K562 (cell line): ENCODE data around the gene YPEL1. TPM values are rescaled to one million over a fixed set of nuclear protein-coding genes. Genes with fewer than 3 reads are reported as not detected.

Source experiments
- CBFA2T2 ChIP-seq: fragments of 450-650 bp; conservative IDR thresholded peaks from 2 replicates; pipeline ENCODE4 v1.6.1; 2017; ENCODE audit warnings: mild to moderate bottlenecking
- GTF2F1 ChIP-seq: IDR thresholded peaks from 2 replicates; pipeline ENCODE4 v1.6.1; 2011; ENCODE audit warnings: low read depth, low read length, improper control_type of control experiment
- IRF1 ChIP-seq: sonication (generic); formaldehyde crosslinking; IDR thresholded peaks from 2 replicates; pipeline ENCODE4 v1.8.0; 2022; ENCODE audit warnings: missing genetic modification reagents, mild to moderate bottlenecking, borderline replicate concordance
- JUN ChIP-seq, 2 experiments: sonication (generic) in 1 of 2; formaldehyde crosslinking in 1 of 2; IDR thresholded peaks; 2 replicates each; pipeline versions ENCODE4 v1.6.1 to v1.8.0; 2012 to 2022; ENCODE audit warnings: borderline replicate concordance in 2 of 2, mild to moderate bottlenecking in 2 of 2, improper control_type of control experiment in 1 of 2, low read depth in 1 of 2, low read length in 1 of 2, missing genetic modification reagents in 1 of 2
- NCOA1 ChIP-seq: fragments of 450-650 bp; IDR thresholded peaks from 2 replicates; pipeline ENCODE4 v1.6.1; 2016; ENCODE audit warnings: low read depth
- NFATC3 ChIP-seq: fragments of 450-650 bp; IDR thresholded peaks from 2 replicates; pipeline ENCODE4 v1.6.1; 2017; ENCODE audit warnings: mild to moderate bottlenecking
- RHOXF2B ChIP-seq: fragments of 250-450 bp; sonication (Bioruptor Pico); conservative IDR thresholded peaks from 2 replicates; pipeline ENCODE4 v1.5.1; 2021
- ZNF280B ChIP-seq: fragments of 250-450 bp; sonication (Bioruptor Pico); IDR thresholded peaks from 2 replicates; pipeline ENCODE4 v1.5.1; 2021; ENCODE audit warnings: mild to moderate bottlenecking
- ZNF586 ChIP-seq: fragments of 450-650 bp; formaldehyde crosslinking; conservative IDR thresholded peaks from 2 replicates; pipeline ENCODE4 v1.4.0; 2020; ENCODE audit warnings: mild to moderate bottlenecking, moderate library complexity
- ZNF778 ChIP-seq: fragments of 450-650 bp; formaldehyde crosslinking; IDR thresholded peaks from 2 replicates; pipeline ENCODE4 v1.4.0; 2020; ENCODE audit warnings: mild to moderate bottlenecking, moderate library complexity
- polyA plus RNA-seq, 8 experiments: library from polyadenylated mRNA; depleted of rRNA in 4 of 8; stranded (reverse) in 5 of 8; unstranded in 3 of 8; fragments of >200 nt; fragmentation: Nextera tagmentation in 2 of 8; fragmentation: Illumina TruSeq in 1 of 8; extraction: Ambion mirVana in 2 of 8; extraction: Trizol in 1 of 8; gene quantifications; 2 replicates each; pipeline versions ENCODE4 v1.2.1 to v1.2.3, GENCODE V29; 2011 to 2014; ENCODE audit warnings: inconsistent platforms in 1 of 8, missing spikeins in 1 of 8
- total RNA-seq, 7 experiments: library from RNA; depleted of rRNA in 6 of 7; stranded (reverse); fragments of >200 nt in 6 of 7; fragmentation: Illumina TruSeq in 2 of 7; extraction: Trizol in 2 of 7; gene quantifications; 2 replicates each; pipeline versions ENCODE4 v1.2.1 to v1.2.3, GENCODE V29; 2011 to 2021; ENCODE audit warnings: low replicate concordance in 1 of 7

The YPEL1 gene
- total and polyA plus RNA-seq, 9 of the 15 experiments (the other 6 are each of a cell fraction or from before 2014, with no cell fraction given) = 0.07 to 2.2 (median 0.46) TPM

- TF ChIP-seq RHOXF2B (CRISPR knock-in tag) (no peak), NFATC3 (no peak), CBFA2T2 (no peak), NCOA1 (no peak), ZNF778 (CRISPR knock-in tag) (no peak), GTF2F1 (peak; percentile 89), JUN (IDR thresholded peaks at IDR 0.05; ENCODE audit: borderline replicate concordance, low read depth, low read length) (peak; percentile 83), JUN (CRISPR knock-in tag; IDR thresholded peaks at IDR 0.05; ENCODE audit: borderline replicate concordance) (no peak), ZNF586 (no peak), ZNF280B (no peak), IRF1 (CRISPR knock-in tag) (no peak)
These were observed 78.1 kb downstream of the YPEL1 start (continued) for GRCh38 chr22:21657360-21658032.
